GM04504 (cell line): ENCODE data around the gene GJB1.

Experiments
- DNase-seq: peaks from one replicate; pipeline ENCODE4 v3.0.0-alpha.2; 2012; ENCODE audit warnings: low read depth

GJB1 gene

GRCh38 chrX:71215338-71215912 is 7.6 kb upstream of the GJB1 start:
- no peak for DNase-seq

GRCh38 chrX:71216485-71216884 is 6.5 kb upstream of the GJB1 start:
- no peak for DNase-seq

GRCh38 chrX:71217298-71217697 is 5.7 kb upstream of the GJB1 start:
- no peak for DNase-seq

DNA sequence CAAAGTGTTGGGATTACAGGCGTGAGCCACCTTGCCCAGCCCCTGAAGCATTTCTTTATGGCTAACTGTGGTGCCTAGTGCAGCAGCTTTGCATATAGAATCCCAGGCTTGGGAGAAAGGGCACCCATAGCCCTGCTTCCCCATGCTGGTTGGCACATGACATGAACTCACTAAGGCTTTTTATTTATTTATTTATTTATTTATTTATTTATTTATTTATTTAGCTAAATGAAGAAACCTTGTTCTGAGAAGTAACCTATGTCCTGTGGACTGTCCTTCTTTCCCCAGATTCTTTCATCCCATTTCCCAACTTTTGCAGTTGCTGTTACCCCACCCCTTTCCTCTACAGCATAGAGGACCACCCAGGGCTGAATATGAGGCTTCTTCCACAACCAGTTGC is 1.9 kb upstream of the GJB1 start:
- DNase-seq, result no peak

DNA sequence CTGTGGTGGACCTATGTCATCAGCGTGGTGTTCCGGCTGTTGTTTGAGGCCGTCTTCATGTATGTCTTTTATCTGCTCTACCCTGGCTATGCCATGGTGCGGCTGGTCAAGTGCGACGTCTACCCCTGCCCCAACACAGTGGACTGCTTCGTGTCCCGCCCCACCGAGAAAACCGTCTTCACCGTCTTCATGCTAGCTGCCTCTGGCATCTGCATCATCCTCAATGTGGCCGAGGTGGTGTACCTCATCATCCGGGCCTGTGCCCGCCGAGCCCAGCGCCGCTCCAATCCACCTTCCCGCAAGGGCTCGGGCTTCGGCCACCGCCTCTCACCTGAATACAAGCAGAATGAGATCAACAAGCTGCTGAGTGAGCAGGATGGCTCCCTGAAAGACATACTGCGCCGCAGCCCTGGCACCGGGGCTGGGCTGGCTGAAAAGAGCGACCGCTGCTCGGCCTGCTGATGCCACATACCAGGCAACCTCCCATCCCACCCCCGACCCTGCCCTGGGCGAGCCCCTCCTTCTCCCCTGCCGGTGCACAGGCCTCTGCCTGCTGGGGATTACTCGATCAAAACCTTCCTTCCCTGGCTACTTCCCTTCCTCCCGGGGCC is 1.2 kb downstream of the GJB1 start:
- DNase-seq, result no peak

GRCh38 chrX:71225009-71225408 is 2.0 kb downstream of the GJB1 start:
- DNase-seq, result no peak

- no peak for DNase-seq
These were observed 2.7 kb downstream of the GJB1 start for GRCh38 chrX:71225676-71226075.

DNA sequence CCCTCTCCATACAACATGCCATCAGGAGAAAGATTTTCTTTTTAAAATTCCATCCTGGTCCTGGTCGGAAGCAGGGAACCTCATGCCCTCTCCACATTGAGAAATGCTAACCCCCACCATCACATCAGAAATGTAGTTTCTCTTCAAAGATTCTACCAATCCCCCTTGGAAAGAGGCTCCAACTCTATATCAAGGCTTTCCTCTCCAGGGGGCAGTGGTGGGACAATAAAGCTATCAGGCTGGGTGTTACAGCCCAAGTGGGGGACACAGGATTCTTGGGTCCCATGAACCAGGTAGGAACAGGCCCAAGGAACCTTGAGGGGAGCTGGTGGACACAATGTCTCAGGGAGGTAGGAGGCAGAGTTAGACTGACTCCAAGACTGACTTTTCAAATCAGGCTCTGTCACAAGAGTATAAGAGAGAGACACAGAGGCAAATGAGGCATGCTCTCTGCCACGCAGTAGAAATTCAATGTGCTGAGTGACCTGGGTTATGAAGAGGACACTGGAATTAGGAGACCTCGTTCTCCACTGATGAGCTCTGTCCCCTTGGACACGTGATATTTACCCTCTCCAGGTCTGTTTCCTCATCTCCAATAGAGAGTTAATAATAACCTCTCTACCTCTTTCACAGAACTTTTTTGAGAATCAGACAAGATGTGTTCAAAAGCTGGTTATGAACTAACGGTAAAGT is 4.5 kb downstream of the GJB1 start:
- no peak for DNase-seq

DNA sequence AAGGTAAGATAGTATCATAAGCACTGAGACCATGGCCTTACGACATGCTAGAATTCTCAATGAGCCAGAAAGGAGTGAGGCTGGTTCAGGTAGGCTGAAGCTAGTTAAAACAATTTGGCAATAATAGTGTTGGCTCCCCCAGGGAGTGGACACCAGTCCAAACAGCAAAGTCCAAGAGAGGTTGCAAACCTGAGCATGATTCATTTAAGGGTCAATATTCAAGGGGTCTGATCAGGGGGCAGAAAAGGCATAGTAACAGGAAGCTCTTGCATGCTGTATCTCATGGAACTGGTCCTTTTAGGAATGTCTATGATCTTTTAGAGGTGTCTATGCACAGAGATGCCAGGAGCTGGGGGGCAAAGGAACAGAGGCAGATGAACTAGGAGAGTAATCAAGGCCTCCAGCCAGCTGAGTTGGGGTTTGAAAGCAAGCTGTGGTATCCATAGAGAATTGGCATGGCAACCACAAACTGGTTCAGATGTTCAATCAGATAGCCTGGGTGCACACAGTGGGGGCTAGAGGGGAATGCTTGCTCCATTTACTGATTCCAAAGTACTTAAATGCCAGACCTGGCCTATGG is 5.1 kb downstream of the GJB1 start:
- DNase-seq, result no peak

DNA sequence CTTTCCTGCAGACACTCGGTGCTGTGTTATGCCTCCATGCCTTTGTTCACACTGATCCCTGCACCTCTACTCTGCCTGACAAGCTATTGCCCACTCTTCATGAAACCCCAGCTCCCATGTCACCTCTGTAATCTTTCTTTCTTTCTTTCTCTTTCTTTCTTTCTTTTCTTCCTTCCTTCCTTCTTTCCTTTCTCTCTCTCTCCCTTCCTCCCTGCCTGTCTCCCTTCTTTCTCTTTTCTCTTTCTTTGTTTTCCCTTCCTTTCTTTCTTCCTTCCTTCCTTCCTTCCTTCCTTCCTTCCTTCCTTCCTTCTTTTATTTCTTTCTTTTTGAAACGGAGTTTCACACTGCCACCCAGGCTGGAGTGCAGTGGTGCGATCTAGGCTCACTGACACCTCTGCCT is 12.5 kb downstream of the GJB1 start:
- DNase-seq, result no peak

GRCh38 chrX:71236836-71237235 is 13.8 kb downstream of the GJB1 start:
- DNase-seq, result no peak

- no peak for DNase-seq
These were observed 16.8 kb downstream of the GJB1 start for GRCh38 chrX:71239781-71240180.

DNA sequence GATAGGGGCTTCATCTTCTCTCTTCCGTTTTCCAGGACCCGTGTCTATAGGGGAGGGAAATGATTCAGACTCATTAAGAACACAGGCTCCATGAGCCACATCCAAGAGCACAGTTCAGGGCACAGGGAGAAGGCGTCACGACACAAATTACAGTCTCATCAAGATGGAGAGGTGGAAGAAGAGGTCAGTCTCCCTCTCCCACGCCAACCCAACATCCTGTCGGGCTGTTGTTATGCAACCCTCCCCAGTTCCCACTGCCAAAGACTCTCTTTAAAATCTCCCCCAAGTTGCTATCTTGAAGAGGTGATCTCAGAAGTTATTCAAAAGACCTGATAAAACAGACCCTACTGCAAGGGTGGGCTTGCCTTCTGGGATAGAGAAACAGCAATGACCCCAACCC is 18.3 kb downstream of the GJB1 start:
- DNase-seq, result no peak

DNA sequence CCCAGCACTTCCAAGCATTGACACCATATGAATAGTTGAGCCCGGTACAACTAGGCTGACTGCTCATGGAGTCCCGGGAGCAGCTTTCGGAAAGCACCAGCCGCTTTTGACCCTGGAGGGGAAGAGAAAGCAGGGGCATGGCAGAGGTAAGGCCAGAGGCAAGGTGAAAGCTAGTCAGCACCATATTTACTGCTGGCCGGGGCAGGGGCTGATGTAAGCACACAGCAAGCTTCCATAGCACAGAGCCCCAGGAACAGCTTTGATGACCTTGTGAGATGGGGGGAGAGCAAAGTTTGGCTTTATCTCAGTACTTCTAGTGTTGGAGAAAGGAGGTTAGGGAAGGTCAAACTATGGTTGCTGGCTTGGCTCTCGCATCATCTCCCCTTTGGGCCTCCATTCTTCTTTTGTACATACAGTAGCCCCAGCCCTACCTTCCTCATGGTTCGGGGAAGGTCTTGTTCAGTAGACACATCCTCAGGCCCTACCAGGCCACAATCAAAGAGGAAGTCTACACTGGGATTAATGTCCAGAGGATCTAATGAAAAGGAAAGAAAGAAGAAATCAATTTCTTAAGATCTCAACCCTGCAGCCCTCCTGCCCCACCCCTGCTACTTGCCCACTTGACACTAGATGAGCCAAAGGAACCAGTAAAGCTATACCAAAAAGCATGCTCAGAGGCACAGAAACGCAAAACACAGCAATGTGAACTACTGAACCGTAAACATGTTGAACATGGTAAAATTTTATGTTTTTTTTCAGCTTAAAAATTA is 21.5 kb downstream of the GJB1 start:
- no peak for DNase-seq

DNA sequence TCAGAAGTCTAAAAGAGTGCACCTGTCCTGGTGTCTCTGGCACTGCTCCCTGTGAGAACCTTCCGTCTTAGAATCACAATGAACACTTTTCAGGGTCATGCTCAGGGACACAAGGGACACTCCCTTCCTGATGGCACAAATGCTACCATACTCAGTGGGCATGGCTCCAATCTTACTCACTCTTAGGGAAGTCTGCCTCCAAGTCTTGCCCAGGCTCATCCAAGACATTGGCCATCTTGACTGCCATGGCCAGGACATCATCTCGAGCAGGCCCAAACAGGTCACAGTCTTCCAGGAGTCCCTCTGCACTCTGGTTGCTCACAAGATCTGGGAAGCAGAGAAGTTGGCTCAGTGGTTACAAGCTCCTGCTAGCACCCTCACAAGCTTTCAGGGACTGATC is 22.1 kb downstream of the GJB1 start:
- DNase-seq, result no peak

GRCh38 chrX:71250841-71251240 is 27.8 kb downstream of the GJB1 start:
- no peak for DNase-seq

GRCh38 chrX:71251466-71251973 is 28.5 kb downstream of the GJB1 start:
- no peak for DNase-seq

DNA sequence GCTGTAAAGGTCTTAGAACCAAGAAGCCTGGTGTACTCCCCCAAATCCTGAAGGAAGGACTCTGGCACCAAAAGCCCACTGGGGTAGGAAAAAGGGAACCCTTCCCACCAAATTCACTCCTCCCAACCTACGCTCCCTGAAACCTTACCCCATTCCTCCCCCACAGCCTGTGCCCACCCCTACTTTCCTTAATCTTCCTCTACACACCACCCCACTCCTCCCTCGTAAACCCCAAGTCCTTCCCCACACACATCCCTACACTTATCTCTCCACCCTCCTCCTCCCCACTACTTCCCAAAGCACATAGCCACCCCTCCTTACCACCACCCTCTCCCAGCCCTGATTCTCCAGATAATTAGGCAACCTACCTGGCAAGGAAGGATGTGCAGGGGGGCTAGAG is 29.2 kb downstream of the GJB1 start:
- no peak for DNase-seq

DNA sequence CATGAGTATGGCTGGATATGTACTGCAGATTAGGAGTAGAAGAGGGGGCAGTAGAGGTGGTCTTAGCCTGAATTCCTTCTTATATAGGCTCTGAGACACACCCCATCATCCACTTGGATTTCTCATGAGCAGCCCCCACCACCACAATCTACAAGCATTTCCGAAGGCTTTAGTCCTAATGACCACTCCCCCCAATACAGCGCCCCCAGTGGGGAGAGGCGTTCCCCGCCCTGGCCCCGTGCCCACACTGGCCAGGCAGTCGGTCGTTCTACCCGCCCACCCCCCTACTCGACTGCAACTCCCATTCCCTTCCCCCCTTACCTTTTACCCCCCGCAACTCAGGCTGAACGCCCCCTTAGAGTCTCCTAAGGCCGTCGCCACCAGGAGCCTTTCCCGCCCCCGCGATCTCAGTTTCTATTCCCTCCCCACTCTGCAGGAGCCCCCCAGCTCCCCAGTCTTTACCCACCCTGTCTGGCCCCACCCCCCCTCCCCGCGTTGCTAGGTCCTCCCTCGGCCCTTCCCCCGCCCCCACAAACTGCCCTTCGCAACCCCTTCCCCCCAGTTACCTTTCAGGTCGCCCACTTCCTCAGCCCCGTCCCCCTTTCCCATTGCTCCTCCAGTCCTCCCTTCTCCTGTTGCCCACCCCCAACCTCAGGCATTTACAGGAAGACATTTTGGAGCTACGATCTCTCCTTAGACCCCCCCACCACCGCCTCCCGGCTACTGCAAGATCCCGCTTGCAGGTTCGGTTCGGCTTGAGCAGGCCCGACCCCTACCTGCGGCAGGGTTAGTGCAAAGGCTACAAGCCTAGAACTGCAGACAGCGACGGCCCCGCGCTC is 30.4 kb downstream of the GJB1 start:
- peak; percentile 2 for DNase-seq

DNA sequence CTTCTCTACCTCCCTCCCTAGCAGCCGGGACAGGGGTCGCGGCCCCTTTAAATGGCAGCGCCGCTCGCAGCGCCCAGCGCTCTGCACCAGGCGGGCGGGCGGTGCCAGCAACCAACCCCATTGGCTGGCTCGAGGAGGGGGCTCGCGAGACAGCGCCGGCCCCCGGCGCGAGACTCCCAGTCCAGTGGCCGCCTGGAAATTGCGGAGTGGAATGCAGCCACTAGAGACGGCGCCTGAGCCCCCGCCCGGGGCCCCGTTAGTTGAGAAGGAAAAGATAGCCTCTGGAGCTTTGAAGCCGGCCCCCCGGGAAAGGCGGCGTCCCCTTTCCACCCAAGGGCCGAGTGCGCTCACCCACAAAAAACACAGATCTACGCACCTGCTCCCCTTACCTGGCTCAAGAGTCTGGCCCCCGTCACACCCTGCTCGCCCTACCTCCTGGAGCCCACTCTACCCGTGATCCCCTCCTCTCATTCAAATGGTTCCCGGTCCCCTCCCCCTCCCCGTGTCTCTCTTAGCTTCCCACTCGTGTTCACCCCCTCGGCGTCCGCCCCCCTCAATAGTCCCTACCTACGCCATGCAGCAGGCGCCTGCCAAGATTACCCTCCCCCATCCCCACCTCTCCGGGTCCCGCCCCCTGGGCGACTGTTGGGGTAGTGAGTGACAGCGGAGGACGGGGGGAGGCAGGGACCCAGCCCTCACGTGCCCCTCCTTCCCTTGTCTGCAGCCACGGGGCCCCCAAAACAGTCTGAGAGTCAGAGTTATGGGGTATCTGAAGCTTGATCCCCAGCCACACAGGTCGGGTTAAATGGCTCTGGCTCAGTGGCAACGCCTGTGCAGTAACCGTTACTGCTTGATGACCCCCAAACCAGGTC is 31.3 kb downstream of the GJB1 start, which contains the start of gene ZMYM3:
ZMYM3 (minus strand) TSS at position 49 of the 872 bp plus-strand sequence. CDS start 885 bp downstream, outside the sequence.
- peak; percentile 58 for DNase-seq
